ENCODE results near the gene VPS35L.

VPS35L gene

DNA sequence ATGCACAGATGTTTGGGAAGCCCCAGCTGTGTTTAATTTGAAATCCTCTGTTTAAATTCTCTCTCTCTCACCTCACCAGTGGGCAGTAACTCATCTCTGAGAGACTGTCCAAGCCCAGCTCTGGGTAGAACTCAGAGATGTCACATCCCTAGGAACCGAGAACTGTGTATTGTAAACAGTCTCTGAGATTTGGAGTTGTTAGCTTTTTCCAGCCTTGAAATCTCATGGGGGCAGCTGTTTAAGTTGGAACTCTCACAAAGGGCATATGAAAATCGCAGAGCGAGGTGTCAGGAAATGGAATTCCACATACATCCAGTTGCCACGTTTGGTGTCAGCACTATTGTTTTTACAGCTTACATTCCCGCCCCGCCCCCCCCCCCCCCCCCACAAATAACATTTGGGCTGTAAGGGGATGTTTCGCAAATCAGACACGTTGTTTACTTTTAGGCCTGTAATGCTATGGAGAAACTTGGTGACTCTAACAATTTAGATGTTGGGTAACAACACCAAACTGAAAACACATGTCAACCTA is 34.3 kb downstream of the VPS35L start:
- TF ChIP-seq POLR2A (IDR thresholded peaks at IDR 0.05; ENCODE audit: low read depth, low read length): no peak
- FAIRE-seq (no peak), DNase-seq (ENCODE audit: insufficient read length, low spot score) (no peak)

- peak; percentile 69 for DNase-seq (ENCODE audit: insufficient read length, low spot score)
- FAIRE-seq: peak; percentile 41
- TF ChIP-seq POLR2A (IDR thresholded peaks at IDR 0.05; ENCODE audit: low read depth, low read length): no peak
Observed at GRCh38 chr16:19595043-19595767, 39.7 kb downstream of the VPS35L start.

GRCh38 chr16:19598805-19599510 is 43.5 kb downstream of the VPS35L start:
- no peak for TF ChIP-seq POLR2A (IDR thresholded peaks at IDR 0.05; ENCODE audit: low read depth, low read length)
- no peak for FAIRE-seq
- DNase-seq (ENCODE audit: insufficient read length, low spot score): no peak

DNA sequence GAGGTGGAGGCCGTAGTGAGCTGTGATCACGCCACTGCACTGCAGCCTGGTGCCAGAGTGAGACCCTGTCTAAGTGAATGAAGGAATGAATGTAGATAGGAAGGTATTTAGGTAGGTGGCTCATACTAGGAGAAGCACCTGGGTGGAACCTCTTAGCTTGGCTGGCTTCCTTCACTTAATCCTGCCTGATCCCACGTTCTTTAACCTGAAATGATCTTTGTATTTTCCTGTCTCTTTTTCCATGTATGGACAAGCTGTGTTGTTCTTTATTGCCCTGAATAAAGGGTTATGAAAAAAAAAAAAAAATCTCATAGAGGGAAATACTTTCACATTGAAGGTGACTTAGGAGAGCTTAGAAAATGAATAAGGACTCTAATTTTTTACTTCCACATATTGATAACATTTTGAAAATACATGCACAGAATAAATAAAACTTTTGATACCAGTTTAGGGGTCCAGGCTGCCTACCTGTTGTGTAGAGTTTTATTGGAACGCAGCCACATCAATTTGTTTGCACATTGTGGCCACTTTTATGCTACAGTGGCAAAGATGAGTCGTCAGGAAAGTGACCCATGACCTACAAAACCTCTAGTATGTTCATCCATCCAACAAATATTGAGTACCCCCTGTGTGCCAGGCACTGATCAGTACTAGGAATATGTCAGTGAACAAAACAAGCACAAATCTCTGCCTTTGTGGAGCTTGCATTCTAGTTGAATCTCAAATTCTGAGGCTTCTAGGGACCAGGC is 44.6 kb downstream of the VPS35L start:
- no peak for TF ChIP-seq POLR2A (IDR thresholded peaks at IDR 0.05; ENCODE audit: low read depth, low read length)
- FAIRE-seq (no peak), DNase-seq (ENCODE audit: insufficient read length, low spot score) (no peak)

DNA sequence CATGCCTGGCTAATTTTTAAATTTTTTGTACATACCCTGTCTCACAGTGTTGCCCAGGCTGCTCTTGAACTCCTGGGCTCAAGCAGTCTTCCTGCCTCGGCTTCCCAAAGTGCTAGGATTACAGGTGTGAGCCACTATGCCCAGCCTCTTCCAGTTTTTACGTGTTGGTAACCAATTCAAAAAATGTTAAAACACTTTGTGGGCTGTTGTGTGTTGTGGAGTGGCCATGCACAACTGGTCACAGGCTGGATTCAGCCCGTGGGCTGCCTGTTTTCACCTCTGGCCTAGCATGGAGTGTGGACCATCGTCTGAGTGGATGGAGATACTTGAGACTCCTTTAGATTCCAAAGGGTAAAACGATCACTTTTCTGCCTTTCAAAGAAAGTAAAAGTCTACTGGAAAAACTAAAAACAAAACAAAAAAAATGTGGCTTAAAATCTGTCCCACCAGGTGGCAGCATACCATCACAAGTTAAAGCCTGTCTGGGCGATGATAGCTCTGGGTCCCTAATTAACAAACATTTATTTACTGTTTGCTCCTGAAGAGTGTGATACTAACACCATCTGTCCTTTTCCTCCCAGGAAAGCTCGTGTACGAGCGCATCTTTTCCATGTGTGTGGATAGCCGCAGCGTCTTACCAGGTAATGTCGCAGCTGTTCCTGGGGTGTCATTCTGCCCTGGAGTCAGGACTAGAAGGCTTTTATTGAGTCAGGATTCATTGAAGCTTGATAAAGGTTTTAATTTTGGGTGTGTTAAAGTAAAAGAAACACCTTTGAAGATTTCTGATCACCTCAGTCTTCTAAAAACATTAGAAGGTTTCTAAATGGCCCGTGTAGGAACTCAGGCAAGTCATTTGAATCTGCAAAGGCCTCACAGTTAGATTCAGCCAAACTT is 45.8 kb downstream of the VPS35L start:
- DNase-seq (ENCODE audit: insufficient read length, low spot score) (peak; percentile 22), FAIRE-seq (peak; percentile 64)
- no peak for TF ChIP-seq POLR2A (IDR thresholded peaks at IDR 0.05; ENCODE audit: low read depth, low read length)

DNA sequence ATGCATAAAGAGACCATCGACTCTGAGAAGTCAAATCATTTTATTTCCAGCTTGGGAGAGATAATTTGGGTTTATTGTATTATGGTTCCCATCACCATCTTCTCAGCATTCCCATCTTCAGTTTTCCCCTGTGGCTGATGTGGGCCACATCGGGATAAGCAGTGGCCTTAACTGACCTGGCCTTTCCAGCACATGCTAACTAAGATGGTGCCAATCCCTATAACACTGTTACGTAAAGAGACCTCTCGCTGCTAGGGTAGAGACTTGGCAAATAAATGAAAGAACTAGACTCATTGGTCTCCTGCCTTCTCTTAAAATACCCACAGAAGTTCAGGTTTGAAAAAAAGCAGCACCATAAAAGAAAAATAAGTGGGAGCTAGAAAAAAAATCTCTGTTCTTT is 49.4 kb downstream of the VPS35L start:
- FAIRE-seq (no peak), DNase-seq (ENCODE audit: insufficient read length, low spot score) (no peak)
- TF ChIP-seq POLR2A (IDR thresholded peaks at IDR 0.05; ENCODE audit: low read depth, low read length): no peak

GRCh38 chr16:19605701-19606100 is 50.2 kb downstream of the VPS35L start:
- TF ChIP-seq POLR2A (IDR thresholded peaks at IDR 0.05; ENCODE audit: low read depth, low read length): no peak
- DNase-seq (ENCODE audit: insufficient read length, low spot score): no peak
- no peak for FAIRE-seq

- FAIRE-seq (no peak), DNase-seq (ENCODE audit: insufficient read length, low spot score) (no peak)
- no peak for TF ChIP-seq POLR2A (IDR thresholded peaks at IDR 0.05; ENCODE audit: low read depth, low read length)
Observed at GRCh38 chr16:19607616-19608280, 52.2 kb downstream of the VPS35L start.

DNA sequence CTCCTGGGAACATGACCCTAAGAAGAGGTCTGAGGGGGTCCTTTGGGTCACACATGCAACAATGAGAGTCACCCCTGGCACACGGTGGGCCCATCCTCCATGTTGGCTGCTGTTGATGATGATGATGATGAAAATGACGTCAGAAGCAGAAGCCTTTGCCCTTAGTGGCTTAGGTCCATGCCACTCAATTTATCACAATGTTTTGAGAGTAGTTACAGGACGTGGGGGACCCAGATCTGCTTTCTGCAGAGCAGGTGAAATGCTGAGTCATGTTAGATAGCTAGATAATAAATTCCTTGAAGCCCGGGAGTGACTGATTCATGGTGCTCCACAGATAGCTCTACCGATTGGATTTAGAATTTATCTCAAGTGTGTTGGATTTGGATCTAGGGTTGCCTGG is 53.9 kb downstream of the VPS35L start:
- no peak for TF ChIP-seq POLR2A (IDR thresholded peaks at IDR 0.05; ENCODE audit: low read depth, low read length)
- no peak for DNase-seq (ENCODE audit: insufficient read length, low spot score)
- FAIRE-seq: no peak

DNA sequence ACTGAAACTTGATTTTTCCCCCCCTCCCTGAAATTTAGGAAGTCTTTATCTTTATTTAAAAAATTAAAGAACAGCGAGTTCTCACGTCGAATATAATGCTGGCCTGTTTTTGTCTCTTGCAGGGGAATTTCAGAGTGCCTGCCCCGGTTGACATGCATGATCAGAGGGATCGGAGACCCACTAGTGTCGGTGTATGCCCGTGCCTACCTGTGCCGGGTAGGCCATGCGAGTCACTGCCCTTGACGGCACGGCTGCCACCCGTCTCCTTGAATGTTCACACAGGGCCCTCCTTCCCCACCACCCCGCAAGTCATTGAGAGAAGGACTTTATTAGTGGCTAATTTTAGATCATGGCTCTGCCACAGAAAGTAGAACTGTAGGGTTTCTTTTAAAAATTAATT is 54.7 kb downstream of the VPS35L start:
- TF ChIP-seq POLR2A (IDR thresholded peaks at IDR 0.05; ENCODE audit: low read depth, low read length): no peak
- no peak for DNase-seq (ENCODE audit: insufficient read length, low spot score)
- no peak for FAIRE-seq

DNA sequence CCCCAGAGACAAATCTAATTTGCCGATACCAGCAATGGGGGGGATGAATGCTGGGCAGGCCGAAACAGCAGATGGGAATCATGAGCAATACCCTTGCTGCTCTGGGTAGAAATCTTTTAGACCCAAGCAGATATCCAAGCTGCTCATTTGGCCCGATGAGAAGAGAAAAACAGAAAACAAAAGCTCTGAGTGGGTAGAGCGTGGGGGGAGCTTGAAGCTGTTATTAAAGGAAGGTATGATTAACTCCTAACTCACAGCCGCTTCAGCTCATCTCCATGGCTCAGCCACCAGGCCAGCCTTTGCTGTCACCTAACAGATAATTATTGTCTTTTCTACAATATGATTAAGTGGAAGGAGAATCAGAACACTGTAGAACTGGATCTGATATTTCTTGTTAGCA is 58.3 kb downstream of the VPS35L start:
- no peak for TF ChIP-seq POLR2A (IDR thresholded peaks at IDR 0.05; ENCODE audit: low read depth, low read length)
- no peak for DNase-seq (ENCODE audit: insufficient read length, low spot score)
- no peak for FAIRE-seq

GRCh38 chr16:19616241-19616640 is 60.7 kb downstream of the VPS35L start:
- DNase-seq (ENCODE audit: insufficient read length, low spot score) (no peak), FAIRE-seq (no peak)
- TF ChIP-seq POLR2A (IDR thresholded peaks at IDR 0.05; ENCODE audit: low read depth, low read length): no peak

GRCh38 chr16:19618876-19619275 is 63.4 kb downstream of the VPS35L start:
- TF ChIP-seq POLR2A (IDR thresholded peaks at IDR 0.05; ENCODE audit: low read depth, low read length): no peak
- FAIRE-seq: no peak

More at GRCh38 chr16:19618876-19619275, 63.4 kb downstream of the VPS35L start:
- no peak for DNase-seq (ENCODE audit: insufficient read length, low spot score)
